Astrocyte (in vitro differentiated cells and primary cell): ENCODE results near the gene BRI3. TPM values are rescaled to one million over a fixed set of nuclear protein-coding genes. Genes with fewer than 3 reads are reported as not detected.

Source experiments
- DNase-seq: peaks from one replicate; pipeline ENCODE4 v3.0.0-alpha.2; 2010; ENCODE audit warnings: low read depth
- FAIRE-seq: peaks from 2 replicates; lab custom pipeline; 2011; peaks lifted over from hg19 to GRCh38; lab: Jason Lieb, UNC
- H2AFZ ChIP-seq: 2 replicates; pipeline ENCODE4 v1.6.0; 2012; ENCODE audit warnings: low read depth, low read length, inconsistent platforms
- H3K27ac ChIP-seq: 2 replicates; pipeline ENCODE4 v1.5.1; 2011; ENCODE audit warnings: low read depth, low read length, inconsistent platforms
- H3K27me3 ChIP-seq: 2 replicates; pipeline ENCODE4 v1.6.0; 2011; ENCODE audit warnings: low read length, inconsistent platforms; ENCODE audit not compliant: insufficient read depth
- H3K36me3 ChIP-seq: 2 replicates; pipeline ENCODE4 v1.5.1; 2011; ENCODE audit warnings: low read length, inconsistent platforms; ENCODE audit not compliant: insufficient read depth
- H3K4me1 ChIP-seq: 2 replicates; pipeline ENCODE4 v1.5.1; 2011; ENCODE audit warnings: low read length, inconsistent platforms; ENCODE audit not compliant: insufficient read depth
- H3K4me2 ChIP-seq: 2 replicates; pipeline ENCODE4 v1.6.0; 2012; ENCODE audit warnings: low read length, inconsistent platforms
- H3K4me3 ChIP-seq: 2 replicates; pipeline ENCODE4 v1.5.1; 2011; ENCODE audit warnings: low read depth, mild to moderate bottlenecking, low read length, inconsistent platforms; ENCODE audit not compliant: insufficient read depth
- H3K79me2 ChIP-seq: 2 replicates; pipeline ENCODE4 v1.6.0; 2012; ENCODE audit warnings: mild to moderate bottlenecking, low read length, inconsistent platforms; ENCODE audit not compliant: insufficient read depth
- H3K9ac ChIP-seq: 2 replicates; pipeline ENCODE4 v1.6.0; 2012; ENCODE audit warnings: mild to moderate bottlenecking, low read length, inconsistent platforms
- H3K9me3 ChIP-seq: 2 replicates; pipeline ENCODE4 v1.5.1; 2012; ENCODE audit warnings: low read depth, mild to moderate bottlenecking, low read length, inconsistent platforms; ENCODE audit not compliant: insufficient read depth
- H4K20me1 ChIP-seq: 2 replicates; pipeline ENCODE4 v1.6.0; 2012; ENCODE audit warnings: low read length, inconsistent platforms; ENCODE audit not compliant: insufficient read depth
- H3K27ac Mint-ChIP-seq: one replicate; pipeline ENCODE4 v1.8.0; 2021; ENCODE audit warnings: mild to moderate bottlenecking, mixed read lengths; ENCODE audit not compliant: unreplicated experiment
- H3K27me3 Mint-ChIP-seq: one replicate; pipeline ENCODE4 v1.8.0; 2021; ENCODE audit warnings: low read depth, mixed read lengths; ENCODE audit not compliant: unreplicated experiment
- H3K36me3 Mint-ChIP-seq: one replicate; pipeline ENCODE4 v1.8.0; 2021; ENCODE audit warnings: low read depth, mixed read lengths; ENCODE audit not compliant: unreplicated experiment
- H3K4me1 Mint-ChIP-seq: one replicate; pipeline ENCODE4 v1.8.0; 2021; ENCODE audit warnings: low read depth, mixed read lengths; ENCODE audit not compliant: unreplicated experiment
- H3K4me3 Mint-ChIP-seq: one replicate; pipeline ENCODE4 v1.8.0; 2021; ENCODE audit warnings: mild to moderate bottlenecking, moderate library complexity, mixed read lengths; ENCODE audit not compliant: unreplicated experiment
- H3K9me3 Mint-ChIP-seq: one replicate; pipeline ENCODE4 v1.8.0; 2021; ENCODE audit warnings: mild to moderate bottlenecking, mixed read lengths; ENCODE audit not compliant: unreplicated experiment
- CTCF ChIP-seq: IDR thresholded peaks from 2 replicates; pipeline ENCODE4 v1.5.1; 2011; ENCODE audit warnings: low read depth, mild to moderate bottlenecking, inconsistent platforms, low read length, moderate library complexity; ENCODE audit not compliant: insufficient read depth
- EZH2 ChIP-seq: IDR thresholded peaks from 2 replicates; pipeline ENCODE4 v1.6.1; 2012; ENCODE audit warnings: mild to moderate bottlenecking, low read length, inconsistent platforms; ENCODE audit not compliant: insufficient read depth
- total RNA-seq: library from RNA; stranded (reverse); gene quantifications from 2 replicates; pipeline ENCODE4 v1.2.1, GENCODE V29; 2021

BRI3 gene
- total RNA-seq, 1 donor from 2014 or later, result 195 TPM

- no peaks in the 10 kb centered on the region for H4K20me1 ChIP-seq
Observed at GRCh38 chr7:98236355-98237185, 44.9 kb upstream of the BRI3 start.

DNA sequence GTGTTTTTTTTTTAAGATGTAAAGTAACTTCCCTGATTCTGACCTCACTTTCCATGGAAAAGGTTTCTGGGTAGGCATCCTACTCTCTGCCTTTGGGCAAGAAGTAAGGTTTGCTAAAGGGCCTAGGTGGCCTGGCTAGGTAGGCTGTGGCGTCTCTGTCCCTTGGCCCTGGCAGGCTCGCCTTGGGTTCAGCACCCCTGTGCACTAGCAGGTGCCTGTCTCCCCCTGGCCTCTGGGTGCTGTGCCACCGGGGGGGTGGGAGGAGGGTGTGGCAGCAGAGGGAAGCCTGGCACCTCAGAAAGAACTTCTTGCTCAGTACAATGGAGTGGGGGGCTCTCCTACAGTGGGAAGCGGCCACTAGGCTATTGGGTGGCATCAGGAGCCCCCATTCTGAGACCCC, 43.4 kb upstream of the BRI3 start:
- Mint-ChIP-seq H3K4me1 (peaks cover 16% of the 10 kb centered on the region), H3K27me3 (no peaks in the 10 kb centered on the region), H3K4me3 (no peak overlapping the region), H3K27ac (peak overlapping the region; percentile 99), H3K9me3 (peaks cover 3% of the 10 kb centered on the region), H3K36me3 (peaks cover 29% of the 10 kb centered on the region)
- Histone ChIP-seq H3K27me3 (no peaks in the 10 kb centered on the region), H4K20me1 (no peaks in the 10 kb centered on the region), H3K9ac (peak overlapping the region; percentile 65), H3K4me3 (no peak overlapping the region), H3K27ac (peak overlapping the region; percentile 88), H3K9me3 (no peaks in the 10 kb centered on the region), H3K79me2 (no peaks in the 10 kb centered on the region), H3K36me3 (no peaks in the 10 kb centered on the region), H2AFZ (no peak overlapping the region), H3K4me1 (peaks cover 10% of the 10 kb centered on the region), H3K4me2 (no peak overlapping the region)
- no peak for DNase-seq
- no peak for TF ChIP-seq EZH2
- no peak for TF ChIP-seq CTCF
- no peak for FAIRE-seq

More at GRCh38 chr7:98236355-98237185, 44.9 kb upstream of the BRI3 start:
- Histone ChIP-seq H3K36me3 (no peaks in the 10 kb centered on the region), H3K27ac (no peak overlapping the region), H3K4me3 (no peak overlapping the region), H3K4me2 (no peak overlapping the region), H3K27me3 (no peaks in the 10 kb centered on the region), H2AFZ (no peak overlapping the region), H3K4me1 (peaks cover 10% of the 10 kb centered on the region), H3K79me2 (no peaks in the 10 kb centered on the region), H3K9me3 (no peaks in the 10 kb centered on the region), H3K9ac (no peak overlapping the region)
- H3K27ac Mint-ChIP-seq, result no peak overlapping the region
- peaks cover 29% of the 10 kb centered on the region for H3K36me3 Mint-ChIP-seq
- DNase-seq (no peak), FAIRE-seq (no peak)
- H3K4me1 Mint-ChIP-seq, result peaks cover 16% of the 10 kb centered on the region
- TF ChIP-seq CTCF, result no peak
- no peak for TF ChIP-seq EZH2
- peaks cover 3% of the 10 kb centered on the region for H3K9me3 Mint-ChIP-seq
- no peaks in the 10 kb centered on the region for H3K27me3 Mint-ChIP-seq
- no peak overlapping the region for H3K4me3 Mint-ChIP-seq

- peak overlapping the region; percentile 88 for H3K27ac ChIP-seq
- H3K9ac ChIP-seq, result peak overlapping the region; percentile 65
- FAIRE-seq, result no peak
- H3K4me3 Mint-ChIP-seq, result peak overlapping the region; percentile 40
- peaks cover 16% of the 10 kb centered on the region for H3K4me1 Mint-ChIP-seq
- TF ChIP-seq EZH2, result no peak
- TF ChIP-seq CTCF, result no peak
- no peaks in the 10 kb centered on the region for H3K36me3 ChIP-seq
- no peak overlapping the region for H3K4me3 ChIP-seq
- peak overlapping the region; percentile 47 for H3K4me2 ChIP-seq
- no peaks in the 10 kb centered on the region for H3K27me3 Mint-ChIP-seq
- no peaks in the 10 kb centered on the region for H4K20me1 ChIP-seq
- H3K9me3 Mint-ChIP-seq, result peaks cover 3% of the 10 kb centered on the region
- no peaks in the 10 kb centered on the region for H3K27me3 ChIP-seq
- peaks cover 10% of the 10 kb centered on the region for H3K4me1 ChIP-seq
- H3K9me3 ChIP-seq, result no peaks in the 10 kb centered on the region
- peaks cover 29% of the 10 kb centered on the region for H3K36me3 Mint-ChIP-seq
- peak overlapping the region; percentile 99 for H3K27ac Mint-ChIP-seq
- H3K79me2 ChIP-seq, result no peaks in the 10 kb centered on the region
- no peak overlapping the region for H2AFZ ChIP-seq
- DNase-seq, result peak; percentile 75
Observed at GRCh38 chr7:98238976-98239375, 42.5 kb upstream of the BRI3 start.
